Bladder microvascular endothelial cell (primary cell): ENCODE results near the gene BTBD9. TPM values are rescaled to one million over a fixed set of nuclear protein-coding genes. Genes with fewer than 3 reads are reported as not detected.

ENCODE experiments used
- total RNA-seq: library from RNA; depleted of rRNA; stranded (reverse); fragments of >200 nt; gene quantifications from 2 replicates; pipeline ENCODE4 v1.2.3, GENCODE V29; 2014

Gene BTBD9
- 4.9 and 11.1 TPM in 2 replicates for total RNA-seq

GRCh38 chr6:38639498-38640215 lies at the start of gene BTBD9:
Gene BTBD9, minus strand, starts transcription at chr6:38639929.

Other genes with a start within 250 kb of the BTBD9 start
- gene GLO1, start 63.2 kb upstream of the BTBD9 start, total RNA-seq, result 88.2 and 99.8 TPM in 2 replicates
- gene DNAH8, start 75.4 kb upstream of the BTBD9 start, total RNA-seq, result under 0.01 TPM in 1 of 2 replicates, not detected in the other